ENCODE measurements around the gene DCAF8. TPM values are rescaled to one million over a fixed set of nuclear protein-coding genes. Genes with fewer than 3 reads are reported as not detected.

DCAF8 gene
- total and polyA plus RNA-seq, 2 donors (not counting 3 experiments of a cell fraction or from before 2014, with no cell fraction given): 85.5 to 106 TPM

DNA sequence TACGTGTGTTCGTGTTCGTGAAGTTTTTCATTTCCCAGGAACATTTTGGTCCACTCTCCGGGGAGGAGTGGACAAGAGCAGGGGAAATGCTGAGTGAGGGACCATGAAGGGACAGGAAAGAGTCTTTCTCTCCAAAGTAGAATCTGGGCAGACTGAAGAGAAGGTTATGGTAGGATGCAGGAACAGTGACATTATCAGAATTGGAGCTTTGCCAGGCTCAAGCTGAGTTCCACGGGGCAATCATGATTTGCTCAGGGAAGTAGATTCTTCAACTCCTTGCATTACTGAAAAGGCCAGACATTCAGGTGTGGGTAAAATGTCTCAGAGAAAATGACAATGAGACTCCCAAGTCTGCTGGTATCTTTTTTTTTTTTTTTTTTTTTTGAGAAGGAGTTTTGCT, 94.3 kb downstream of the DCAF8 start:
- CTCF ChIA-PET: interaction anchor here (1.3 to 1.7 kb wide), 2 partner anchors 25 to 63 kb away, joined by 3 to 7 read pairs; no protein-coding TSS in a partner anchor
- intact Hi-C loops (cut with micrococcal nuclease): no loop called here

More for the DNA sequence above, 94.3 kb downstream of the DCAF8 start:
- no peak for TF ChIP-seq JUN (IDR thresholded peaks at IDR 0.05; ENCODE audit: borderline replicate concordance, insufficient read depth, insufficient read length, low read depth)
- TF ChIP-seq FOS (IDR thresholded peaks at IDR 0.05; ENCODE audit: borderline replicate concordance, insufficient read depth, low read length): no peak
- TF ChIP-seq, protein P1, sequence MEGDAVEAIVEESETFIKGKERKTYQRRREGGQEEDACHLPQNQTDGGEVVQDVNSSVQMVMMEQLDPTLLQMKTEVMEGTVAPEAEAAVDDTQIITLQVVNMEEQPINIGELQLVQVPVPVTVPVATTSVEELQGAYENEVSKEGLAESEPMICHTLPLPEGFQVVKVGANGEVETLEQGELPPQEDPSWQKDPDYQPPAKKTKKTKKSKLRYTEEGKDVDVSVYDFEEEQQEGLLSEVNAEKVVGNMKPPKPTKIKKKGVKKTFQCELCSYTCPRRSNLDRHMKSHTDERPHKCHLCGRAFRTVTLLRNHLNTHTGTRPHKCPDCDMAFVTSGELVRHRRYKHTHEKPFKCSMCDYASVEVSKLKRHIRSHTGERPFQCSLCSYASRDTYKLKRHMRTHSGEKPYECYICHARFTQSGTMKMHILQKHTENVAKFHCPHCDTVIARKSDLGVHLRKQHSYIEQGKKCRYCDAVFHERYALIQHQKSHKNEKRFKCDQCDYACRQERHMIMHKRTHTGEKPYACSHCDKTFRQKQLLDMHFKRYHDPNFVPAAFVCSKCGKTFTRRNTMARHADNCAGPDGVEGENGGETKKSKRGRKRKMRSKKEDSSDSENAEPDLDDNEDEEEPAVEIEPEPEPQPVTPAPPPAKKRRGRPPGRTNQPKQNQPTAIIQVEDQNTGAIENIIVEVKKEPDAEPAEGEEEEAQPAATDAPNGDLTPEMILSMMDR (IDR thresholded peaks at IDR 0.05; ENCODE audit: extremely low read depth in 1 of 2, insufficient read depth in 1 of 2, low read depth in 1 of 2, low read length in 2 of 2): no peak
- no peak for TF ChIP-seq EZH2 (IDR thresholded peaks at IDR 0.05; ENCODE audit: borderline replicate concordance, low read depth, low read length, severe bottlenecking)
- TF ChIP-seq MYC (IDR thresholded peaks at IDR 0.05; ENCODE audit: low read depth, low read length): no peak
- TF ChIP-seq POLR2AphosphoS5 (IDR thresholded peaks at IDR 0.05; ENCODE audit: insufficient read depth, low read depth, low read length): no peak
- TF ChIP-seq, protein P2, sequence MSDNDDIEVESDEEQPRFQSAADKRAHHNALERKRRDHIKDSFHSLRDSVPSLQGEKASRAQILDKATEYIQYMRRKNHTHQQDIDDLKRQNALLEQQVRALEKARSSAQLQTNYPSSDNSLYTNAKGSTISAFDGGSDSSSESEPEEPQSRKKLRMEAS (IDR thresholded peaks at IDR 0.05; ENCODE audit: insufficient read depth, insufficient read length): no peak
- no peak for TF ChIP-seq POLR2A (IDR thresholded peaks at IDR 0.05; ENCODE audit: low read depth, low read length)
- TF ChIP-seq GATA2 (IDR thresholded peaks at IDR 0.05; ENCODE audit: insufficient read depth, insufficient read length, low read depth, low read length): no peak
- H3K4me1 ChIP-seq (ENCODE audit: control insufficient read depth, extremely low read depth, insufficient read depth, low read length): no peaks in the 10 kb centered on the region
- DNase-seq (ENCODE audit: low read depth, low spot score): no peak
- no peak overlapping the region for H3K27ac ChIP-seq (ENCODE audit: insufficient read depth, low read depth, low read length)
- no TSS peak for BruUV-seq (replicated peaks)
- H3K27me3 ChIP-seq (ENCODE audit: control insufficient read depth in 2 of 2, insufficient read depth in 2 of 2, low read length in 2 of 2): peaks cover 7 to 11% of the 10 kb centered on the region in 2 experiments
- no peaks in the 10 kb centered on the region for H3K9me1 ChIP-seq (replicated peaks; ENCODE audit: control insufficient read depth, extremely low read depth, insufficient read depth, low read length)
- no peak for FAIRE-seq
- dilution Hi-C loops (cut with MboI; ENCODE audit: extremely low pct_ligation_motif_present, low sequenced_read_pairs): no loop called here
- H2AFZ ChIP-seq (ENCODE audit: low read depth, low read length): no peak overlapping the region
- no peak overlapping the region for H3K4me2 ChIP-seq (ENCODE audit: insufficient read depth, low read length)
- H3K9me3 ChIP-seq (replicated peaks; ENCODE audit: control insufficient read depth, insufficient read depth, low read length): no peaks in the 10 kb centered on the region
- H3K9ac ChIP-seq (replicated peaks; ENCODE audit: extremely low read depth, insufficient read depth, low read length): no peak overlapping the region
- no peaks in the 10 kb centered on the region for H3K79me2 ChIP-seq (ENCODE audit: control insufficient read depth, insufficient read depth, low read length)
- H3K36me3 ChIP-seq (ENCODE audit: control insufficient read depth in 2 of 2, extremely low read depth in 1 of 2, insufficient read depth in 2 of 2, low read length in 2 of 2): no peaks in the 10 kb centered on the region
- POLR2A ChIA-PET: no interaction called here
- H3K4me3 ChIP-seq (replicated peaks in 1 of 3; ENCODE audit: insufficient read depth in 1 of 3, low read depth in 1 of 3, low read length in 3 of 3): no peak overlapping the region
- no peaks in the 10 kb centered on the region for H4K20me1 ChIP-seq (replicated peaks; ENCODE audit: control insufficient read depth, extremely low read depth, insufficient read depth, low read length)

All from endothelial cell of umbilical vein (primary cell).